ENCODE measurements around the gene CPN2.

The CPN2 gene

GRCh38 chr3:194328942-194329582 is 22.1 kb downstream of the CPN2 start:
- no peak for TF ChIP-seq CTCF (IDR thresholded peaks at IDR 0.05; ENCODE audit: low read depth, low read length)
- no peak overlapping the region for H3K4me3 ChIP-seq (ENCODE audit: low read depth, low read length)

- TF ChIP-seq CTCF (IDR thresholded peaks at IDR 0.05; ENCODE audit: low read depth, low read length) = no peak
- H3K4me3 ChIP-seq (ENCODE audit: low read depth, low read length) = no peak overlapping the region
Measured at GRCh38 chr3:194328053-194328657, 23.0 kb downstream of the CPN2 start.

- no peak overlapping the region for H3K4me3 ChIP-seq (ENCODE audit: low read depth, low read length)
- no peak for TF ChIP-seq CTCF (IDR thresholded peaks at IDR 0.05; ENCODE audit: low read depth, low read length)
Measured at GRCh38 chr3:194327218-194328052, 23.7 kb downstream of the CPN2 start.

GRCh38 chr3:194326968-194327217 is 24.2 kb downstream of the CPN2 start:
- H3K4me3 ChIP-seq (ENCODE audit: low read depth, low read length) = no peak overlapping the region
- TF ChIP-seq CTCF (IDR thresholded peaks at IDR 0.05; ENCODE audit: low read depth, low read length) = no peak

- no peak overlapping the region for H3K4me3 ChIP-seq (ENCODE audit: low read depth, low read length)
- TF ChIP-seq CTCF (IDR thresholded peaks at IDR 0.05; ENCODE audit: low read depth, low read length) = no peak
Measured at GRCh38 chr3:194326192-194326967, 24.7 kb downstream of the CPN2 start.

GRCh38 chr3:194325424-194326153 is 25.5 kb downstream of the CPN2 start:
- no peak for TF ChIP-seq CTCF (IDR thresholded peaks at IDR 0.05; ENCODE audit: low read depth, low read length)

More at GRCh38 chr3:194325424-194326153, 25.5 kb downstream of the CPN2 start:
- H3K4me3 ChIP-seq (ENCODE audit: low read depth, low read length) = no peak overlapping the region
